Activated B cell treated with CpG ODN at 0.5 μM for 24 hours (primary cell): ENCODE results near the gene FAM168A. TPM values are rescaled to one million over a fixed set of nuclear protein-coding genes. Genes with fewer than 3 reads are reported as not detected.

Source experiments
- ATAC-seq: fragments of 200-7000 bp; cut with Tn5 transposase; one replicate; pipeline ENCODE4 v1.10.0; 2021; ENCODE audit warnings: low read depth, mild to moderate bottlenecking, moderate library complexity
- CTCF ChIA-PET: fragments of 350-600 bp; sonication (Branson Sonifier 250); formaldehyde crosslinking; loops from one replicate; lab custom pipeline; 2021; ENCODE audit warnings: antibody characterized with exemption; lab: Charles Lee
- POLR2A ChIA-PET: fragments of 350-600 bp; sonication (Branson Sonifier 250); formaldehyde crosslinking; loops from one replicate; lab custom pipeline; 2021; ENCODE audit warnings: antibody characterized with exemption; lab: Charles Lee
- DNase-seq: peaks from one replicate; pipeline ENCODE4 v3.0.0; 2022
- H3K27ac Mint-ChIP-seq: one replicate; pipeline ENCODE4 v1.8.0; 2020; ENCODE audit warnings: mixed read lengths
- H3K27me3 Mint-ChIP-seq: one replicate; pipeline ENCODE4 v1.8.0; 2021; ENCODE audit warnings: mixed read lengths
- H3K36me3 Mint-ChIP-seq: one replicate; pipeline ENCODE4 v1.8.0; 2021; ENCODE audit warnings: low read depth, mixed read lengths
- H3K4me1 Mint-ChIP-seq: one replicate; pipeline ENCODE4 v1.8.0; 2021; ENCODE audit warnings: mixed read lengths
- H3K4me3 Mint-ChIP-seq: one replicate; pipeline ENCODE4 v1.8.0; 2020; ENCODE audit warnings: mild to moderate bottlenecking, mixed read lengths
- H3K9me3 Mint-ChIP-seq: one replicate; pipeline ENCODE4 v1.8.0; 2020; ENCODE audit warnings: mixed read lengths
- intact Hi-C: fragments of 100-400 bp; cut with micrococcal nuclease; formaldehyde crosslinking; loops from one replicate; pipeline ENCODE4 v1.15.1; 2024
- total RNA-seq: library from RNA; stranded (reverse); gene quantifications from 2 replicates; pipeline ENCODE4 v1.2.3, GENCODE V29; 2022
- TF ChIP-seq, protein P1 (sequence below): fragments of 200-600 bp; IDR thresholded peaks from one replicate; pipeline ENCODE4 v1.8.0; 2022; ENCODE audit warnings: antibody characterized with exemption, mild to moderate bottlenecking

FAM168A gene
- total RNA-seq, 1 donor from 2014 or later: 16.5 TPM

DNA sequence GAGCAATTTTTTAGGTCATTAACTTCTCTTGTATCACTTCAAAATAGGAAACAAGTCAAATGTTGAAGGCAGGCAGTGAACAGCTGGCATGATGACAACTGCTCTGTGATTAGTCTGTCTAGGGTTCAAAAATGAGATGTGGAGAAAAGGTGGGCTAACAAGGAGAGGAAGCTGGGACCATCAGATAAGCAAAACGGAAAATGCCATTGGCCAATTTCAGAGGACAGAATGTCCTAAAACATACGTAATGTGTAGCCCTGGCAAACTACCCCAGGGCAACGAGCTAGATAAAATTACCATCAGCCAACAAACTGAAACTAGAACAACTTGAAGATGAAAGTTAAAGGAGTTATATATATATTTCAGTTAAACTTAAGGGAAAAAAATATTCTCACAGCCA is 128.5 kb downstream of the FAM168A start:
- TF ChIP-seq, protein P1, sequence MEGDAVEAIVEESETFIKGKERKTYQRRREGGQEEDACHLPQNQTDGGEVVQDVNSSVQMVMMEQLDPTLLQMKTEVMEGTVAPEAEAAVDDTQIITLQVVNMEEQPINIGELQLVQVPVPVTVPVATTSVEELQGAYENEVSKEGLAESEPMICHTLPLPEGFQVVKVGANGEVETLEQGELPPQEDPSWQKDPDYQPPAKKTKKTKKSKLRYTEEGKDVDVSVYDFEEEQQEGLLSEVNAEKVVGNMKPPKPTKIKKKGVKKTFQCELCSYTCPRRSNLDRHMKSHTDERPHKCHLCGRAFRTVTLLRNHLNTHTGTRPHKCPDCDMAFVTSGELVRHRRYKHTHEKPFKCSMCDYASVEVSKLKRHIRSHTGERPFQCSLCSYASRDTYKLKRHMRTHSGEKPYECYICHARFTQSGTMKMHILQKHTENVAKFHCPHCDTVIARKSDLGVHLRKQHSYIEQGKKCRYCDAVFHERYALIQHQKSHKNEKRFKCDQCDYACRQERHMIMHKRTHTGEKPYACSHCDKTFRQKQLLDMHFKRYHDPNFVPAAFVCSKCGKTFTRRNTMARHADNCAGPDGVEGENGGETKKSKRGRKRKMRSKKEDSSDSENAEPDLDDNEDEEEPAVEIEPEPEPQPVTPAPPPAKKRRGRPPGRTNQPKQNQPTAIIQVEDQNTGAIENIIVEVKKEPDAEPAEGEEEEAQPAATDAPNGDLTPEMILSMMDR: no peak
- intact Hi-C loops: no loop called here
- ChIA-PET CTCF (interaction anchor here (1.1 kb wide), 1 partner anchor 9 kb away, joined by 4 read pairs; no protein-coding TSS in a partner anchor), POLR2A (no interaction called here)
- Mint-ChIP-seq H3K27ac (no peak overlapping the region), H3K4me1 (peaks cover 3% of the 10 kb centered on the region), H3K36me3 (peaks cover 6% of the 10 kb centered on the region), H3K9me3 (no peaks in the 10 kb centered on the region), H3K4me3 (no peak overlapping the region), H3K27me3 (no peaks in the 10 kb centered on the region)
- DNase-seq (no peak), ATAC-seq (no peak)

DNA sequence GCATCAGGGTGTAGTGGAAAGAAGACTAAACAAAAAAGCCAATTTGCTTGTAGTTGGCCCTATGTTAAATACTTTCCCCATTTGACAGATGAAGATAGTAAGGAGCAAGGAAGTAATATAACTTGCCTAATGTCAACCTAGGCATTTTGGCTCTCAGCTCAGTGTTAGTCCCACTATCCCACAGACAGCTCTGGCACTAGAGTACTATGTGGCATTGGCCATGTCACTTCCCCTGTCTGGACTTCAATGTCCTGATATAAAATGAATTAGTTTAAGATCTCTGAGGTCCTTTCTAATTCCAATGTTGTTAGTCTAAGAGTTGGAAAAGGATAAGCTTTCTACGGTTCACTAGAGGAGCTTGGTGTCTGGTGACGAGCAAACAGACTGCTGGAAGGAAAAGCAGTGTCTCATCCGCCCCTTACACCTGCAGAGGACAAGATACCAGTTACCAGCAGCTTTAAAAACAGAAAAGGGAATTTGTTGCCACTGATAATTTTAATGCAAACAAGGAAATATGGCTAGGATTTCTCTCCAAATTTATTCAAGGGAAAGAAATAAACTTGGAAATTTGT is 129.2 kb downstream of the FAM168A start:
- ChIA-PET CTCF (interaction anchor here (1.1 kb wide), 1 partner anchor 10 kb away, joined by 4 read pairs; no protein-coding TSS in a partner anchor), POLR2A (no interaction called here)
- peaks cover 3% of the 10 kb centered on the region for H3K4me1 Mint-ChIP-seq
- intact Hi-C loops: no loop called here
- ATAC-seq: no peak
- no peak for DNase-seq
- H3K36me3 Mint-ChIP-seq: peaks cover 6% of the 10 kb centered on the region
- H3K9me3 Mint-ChIP-seq: no peaks in the 10 kb centered on the region
- TF ChIP-seq, protein P1: no peak
- no peak overlapping the region for H3K27ac Mint-ChIP-seq
- H3K27me3 Mint-ChIP-seq: no peaks in the 10 kb centered on the region
- no peak overlapping the region for H3K4me3 Mint-ChIP-seq

DNA sequence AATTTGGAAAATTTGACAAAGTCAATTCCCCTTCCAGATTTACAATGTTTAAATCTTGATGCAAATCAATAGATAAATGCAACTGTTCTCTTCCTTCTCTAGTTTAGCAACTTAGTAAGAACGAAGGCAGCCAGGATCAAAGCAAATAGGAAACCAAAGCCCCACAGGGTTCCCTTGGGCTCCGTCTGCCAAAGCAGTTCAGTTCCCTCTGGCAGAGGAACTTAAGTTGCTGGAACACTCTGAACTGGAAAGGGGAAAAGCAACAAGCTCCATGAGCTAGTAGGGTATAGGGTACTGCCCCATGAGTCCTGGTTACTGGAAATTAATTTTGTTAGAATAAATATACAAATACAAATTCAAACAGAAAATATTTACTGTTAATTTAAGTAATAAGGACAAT is 130.4 kb downstream of the FAM168A start:
- POLR2A ChIA-PET: no interaction called here
- no peaks in the 10 kb centered on the region for H3K27me3 Mint-ChIP-seq
- peaks cover 9% of the 10 kb centered on the region for H3K36me3 Mint-ChIP-seq
- ATAC-seq: no peak
- CTCF ChIA-PET: no interaction called here
- no peak for DNase-seq
- no peaks in the 10 kb centered on the region for H3K9me3 Mint-ChIP-seq
- peaks cover 4% of the 10 kb centered on the region for H3K4me1 Mint-ChIP-seq
- TF ChIP-seq, protein P1: no peak
- no peak overlapping the region for H3K27ac Mint-ChIP-seq
- intact Hi-C loops: no loop called here
- no peak overlapping the region for H3K4me3 Mint-ChIP-seq

DNA sequence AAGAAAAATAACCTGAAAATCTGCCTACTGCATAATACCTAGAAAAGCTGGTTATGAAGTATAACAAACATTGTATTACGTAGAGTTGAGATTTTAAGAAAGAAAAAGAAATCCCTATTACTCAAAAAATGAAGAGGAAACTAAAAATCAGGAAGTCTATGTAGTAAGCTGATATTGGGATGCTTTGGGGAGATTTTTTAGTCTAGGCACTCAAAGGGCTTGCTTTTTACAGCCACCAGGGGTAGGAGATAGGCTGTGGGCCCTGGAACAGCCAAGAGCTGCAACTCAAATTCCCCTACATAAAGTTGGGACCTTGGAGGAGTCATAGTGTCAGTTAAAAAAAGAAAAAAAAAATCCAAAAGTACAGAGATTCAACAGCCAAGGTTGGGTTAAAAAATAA is 131.3 kb downstream of the FAM168A start:
- no peak for ATAC-seq
- H3K36me3 Mint-ChIP-seq: peaks cover 9% of the 10 kb centered on the region
- CTCF ChIA-PET: no interaction called here
- H3K4me1 Mint-ChIP-seq: peaks cover 12% of the 10 kb centered on the region
- no peak for DNase-seq
- intact Hi-C loops: no loop called here
- no peaks in the 10 kb centered on the region for H3K27me3 Mint-ChIP-seq
- TF ChIP-seq, protein P1: no peak
- H3K27ac Mint-ChIP-seq: no peak overlapping the region
- no peak overlapping the region for H3K4me3 Mint-ChIP-seq
- no peaks in the 10 kb centered on the region for H3K9me3 Mint-ChIP-seq
- POLR2A ChIA-PET: no interaction called here

DNA sequence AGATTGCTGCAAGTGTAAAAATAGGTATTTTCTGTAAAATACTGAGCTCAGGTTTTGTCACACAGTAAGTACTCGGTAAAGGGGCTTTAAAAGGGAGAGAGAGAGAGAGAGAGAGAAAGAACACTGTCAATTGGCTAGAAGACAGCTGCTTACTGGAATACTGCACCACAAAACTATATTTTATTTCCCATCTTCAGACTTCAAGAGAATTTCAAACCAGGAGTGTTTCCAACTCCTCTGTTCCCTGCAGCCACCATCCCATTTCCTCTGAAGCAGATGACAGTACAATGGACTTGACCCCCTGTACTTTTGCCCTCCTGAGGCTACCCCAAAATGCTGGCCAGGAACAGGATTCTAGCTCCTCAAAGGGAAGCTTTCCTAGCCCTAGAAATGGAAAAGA is 132.0 kb downstream of the FAM168A start:
- Mint-ChIP-seq H3K27ac (no peak overlapping the region), H3K4me3 (no peak overlapping the region), H3K36me3 (peaks cover 9% of the 10 kb centered on the region), H3K9me3 (no peaks in the 10 kb centered on the region), H3K4me1 (peaks cover 16% of the 10 kb centered on the region), H3K27me3 (no peaks in the 10 kb centered on the region)
- DNase-seq: no peak
- ChIA-PET CTCF (no interaction called here), POLR2A (no interaction called here)
- TF ChIP-seq, protein P1: no peak
- intact Hi-C loops: no loop called here
- ATAC-seq: no peak
